B cell (primary cell): ENCODE data around the gene WRAP73. TPM values are rescaled to one million over a fixed set of nuclear protein-coding genes. Genes with fewer than 3 reads are reported as not detected.

Source experiments
- ATAC-seq: fragments of 200-7000 bp; cut with Tn5 transposase; one replicate; pipeline ENCODE4 v1.10.0; 2021; ENCODE audit warnings: low read depth, mild to moderate bottlenecking, moderate number of reproducible peaks, moderate library complexity
- CTCF ChIA-PET: fragments of 350-600 bp; sonication (Branson Sonifier 250); formaldehyde crosslinking; loops from one replicate; lab custom pipeline; 2021; ENCODE audit warnings: antibody characterized with exemption, inconsistent platforms; lab: Charles Lee
- POLR2A ChIA-PET: fragments of 350-600 bp; sonication (Branson Sonifier 250); formaldehyde crosslinking; loops from one replicate; lab custom pipeline; 2021; ENCODE audit warnings: antibody characterized with exemption; lab: Charles Lee
- DNase-seq: peaks from one replicate; pipeline ENCODE4 v3.0.0; 2013
- H2AFZ ChIP-seq: 2 replicates; pipeline ENCODE4 v1.6.1; 2012; ENCODE audit warnings: mild to moderate bottlenecking, low read depth, low read length; ENCODE audit not compliant: insufficient read depth, poor library complexity, severe bottlenecking
- H3K27ac ChIP-seq, 2 donors: 1 replicate in 1 of 2; 2 replicates in 1 of 2; pipeline ENCODE4 v1.5.1; 2012 to 2013; ENCODE audit warnings: low read length in 2 of 2, mild to moderate bottlenecking in 2 of 2, moderate library complexity in 1 of 2
- H3K27me3 ChIP-seq, 4 experiments: fragments of 200-600 bp in 1 of 4; sonication (generic) in 1 of 4; replicated peaks in 1 of 4; 1 replicate in 2 of 4; 2 replicates in 2 of 4; pipeline versions ENCODE4 v1.6.1 to v1.7.0; 2013 to 2016; ENCODE audit warnings: low read length in 3 of 4, mild to moderate bottlenecking in 2 of 4, mixed read lengths in 1 of 4, moderate library complexity in 1 of 4; ENCODE audit not compliant: insufficient read depth in 4 of 4, control insufficient read depth in 3 of 4; ENCODE audit errors: control extremely low read depth in 1 of 4
- H3K36me3 ChIP-seq, 2 experiments: replicated peaks in 1 of 2; 1 replicate in 1 of 2; 2 replicates in 1 of 2; pipeline versions ENCODE4 v1.6.1 to v1.7.1; 2013; ENCODE audit warnings: low read length in 1 of 2; ENCODE audit not compliant: insufficient read depth in 2 of 2, control insufficient read depth in 1 of 2; ENCODE audit errors: control extremely low read depth in 1 of 2, extremely low read depth in 1 of 2
- H3K4me1 ChIP-seq, 2 donors: fragments of 200-600 bp in 1 of 2; sonication (generic) in 1 of 2; 1 replicate in 1 of 2; 2 replicates in 1 of 2; pipeline versions ENCODE4 v1.5.1 to v1.6.1; 2013 to 2017; ENCODE audit warnings: low read length in 2 of 2; ENCODE audit not compliant: control insufficient read depth in 2 of 2, insufficient read depth in 2 of 2
- H3K4me2 ChIP-seq: replicated peaks from 2 replicates; pipeline ENCODE3; 2012; ENCODE audit warnings: mild to moderate bottlenecking, low read depth, low read length; ENCODE audit not compliant: poor library complexity, severe bottlenecking
- H3K4me3 ChIP-seq, 5 experiments: fragments of 200-600 bp in 1 of 5; sonication (generic) in 1 of 5; 1 replicate in 3 of 5; 2 replicates in 2 of 5; pipeline versions ENCODE4 v1.5.1 to v1.7.0; 2011 to 2016; ENCODE audit warnings: low read length in 4 of 5, mild to moderate bottlenecking in 4 of 5, low read depth in 2 of 5, control low read depth in 1 of 5, moderate library complexity in 1 of 5; ENCODE audit not compliant: insufficient read depth in 1 of 5; ENCODE audit errors: control extremely low read depth in 1 of 5, extremely low read depth in 1 of 5
- H3K79me2 ChIP-seq: fragments of 200-600 bp; sonication (generic); one replicate; pipeline ENCODE4 v1.6.0; 2016; ENCODE audit warnings: low read length; ENCODE audit not compliant: control insufficient read depth, insufficient read depth
- H3K9ac ChIP-seq: fragments of 200-600 bp; sonication (generic); 2 replicates; pipeline ENCODE4 v1.6.1; 2017; ENCODE audit warnings: mild to moderate bottlenecking, low read length, moderate library complexity
- H3K9me3 ChIP-seq, 3 donors: one replicate each; pipeline versions ENCODE4 v1.6.1 to v1.7.1; 2013; ENCODE audit warnings: low read length in 2 of 3; ENCODE audit not compliant: control insufficient read depth in 2 of 3, insufficient read depth in 1 of 3; ENCODE audit errors: control extremely low read depth in 1 of 3
- H4K20me1 ChIP-seq: 2 replicates; pipeline ENCODE4 v1.6.0; 2012; ENCODE audit warnings: mild to moderate bottlenecking, low read length; ENCODE audit not compliant: insufficient read depth, control insufficient read depth, poor library complexity, severe bottlenecking
- H3K27ac Mint-ChIP-seq: one replicate; pipeline ENCODE4 v1.8.0; 2021; ENCODE audit warnings: mixed read lengths
- H3K27me3 Mint-ChIP-seq: one replicate; pipeline ENCODE4 v1.8.0; 2021; ENCODE audit warnings: mixed read lengths
- H3K4me1 Mint-ChIP-seq: one replicate; pipeline ENCODE4 v1.8.0; 2021; ENCODE audit warnings: mixed read lengths
- H3K4me3 Mint-ChIP-seq: one replicate; pipeline ENCODE4 v1.8.0; 2021; ENCODE audit warnings: mixed read lengths
- H3K9me3 Mint-ChIP-seq: one replicate; pipeline ENCODE4 v1.8.0; 2022; ENCODE audit warnings: mixed read lengths; ENCODE audit not compliant: insufficient read depth
- EZH2 ChIP-seq: IDR thresholded peaks from 2 replicates; pipeline ENCODE4 v1.6.1; 2012; ENCODE audit warnings: borderline replicate concordance, low read depth, mild to moderate bottlenecking, moderate library complexity, low read length; ENCODE audit not compliant: insufficient read depth, poor library complexity, severe bottlenecking
- WGBS: methylation state at CpG from one replicate; pipeline ENCODE4 v1.1.5; 2013; ENCODE audit warnings: missing lambda C conversion rate; ENCODE audit not compliant: insufficient coverage; 5-methylcytosine and 5-hydroxymethylcytosine counted together
- intact Hi-C: fragments of 100-400 bp; cut with micrococcal nuclease; formaldehyde crosslinking; loops from one replicate; pipeline ENCODE4 v1.10.0; 2022
- polyA plus RNA-seq: library from polyadenylated mRNA; depleted of rRNA; stranded (reverse); fragments of >200 nt; gene quantifications from 2 replicates; pipeline ENCODE4 v1.2.3, GENCODE V29; 2012
- total RNA-seq, 2 donors: library from RNA; stranded (reverse); fragments of 120-200 nt in 1 of 2; gene quantifications; 1 replicate in 1 of 2; 2 replicates in 1 of 2; pipeline versions ENCODE4 v1.2.3 to v1.2.4, GENCODE V29; 2013 to 2022
- TF ChIP-seq, protein P1 (sequence below): fragments of 200-600 bp; IDR thresholded peaks from one replicate; pipeline ENCODE4 v1.8.0; 2022; ENCODE audit warnings: antibody characterized with exemption, mild to moderate bottlenecking

WRAP73 gene
- total and polyA plus RNA-seq, 2 donors (not counting 1 experiment from before 2014, with no cell fraction given), result 37.1 to 68.5 TPM

DNA sequence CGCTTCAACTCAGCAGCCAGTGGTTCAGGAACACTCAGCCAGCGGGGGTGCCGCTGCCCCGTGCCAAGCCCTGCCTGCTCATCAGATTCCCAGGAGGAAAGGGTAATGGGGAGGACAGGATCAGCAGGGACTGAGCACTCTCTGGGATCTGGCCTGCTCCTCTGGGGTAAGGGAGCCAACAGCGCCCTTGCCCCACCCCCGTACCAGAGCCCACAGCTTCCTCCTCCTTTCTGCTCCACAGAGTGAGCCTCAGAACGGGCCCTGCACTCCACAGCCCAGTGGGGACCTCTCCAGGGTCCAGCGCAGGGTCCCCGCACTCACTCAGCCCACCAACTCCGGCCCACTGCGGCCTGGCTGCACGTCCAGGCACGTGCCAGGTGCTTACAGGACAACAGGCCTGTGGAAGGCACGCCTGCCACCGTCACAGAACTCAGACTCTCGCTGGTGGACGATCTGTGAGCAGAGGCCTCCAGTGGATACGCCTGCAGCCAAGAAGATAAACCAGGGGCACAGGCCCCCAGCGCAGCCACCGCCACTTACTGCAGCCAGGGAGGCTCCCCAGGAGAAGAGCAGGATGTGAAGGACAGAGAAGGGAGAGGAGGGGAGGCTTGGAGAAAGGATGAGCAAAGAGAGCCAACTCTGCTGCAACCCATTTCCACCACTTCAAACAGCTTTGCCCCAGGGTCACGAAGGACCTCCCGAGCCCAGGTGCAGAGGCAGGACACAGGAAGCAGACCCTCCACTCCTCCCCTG, 40.7 kb downstream of the WRAP73 start:
- TF ChIP-seq, protein P1, sequence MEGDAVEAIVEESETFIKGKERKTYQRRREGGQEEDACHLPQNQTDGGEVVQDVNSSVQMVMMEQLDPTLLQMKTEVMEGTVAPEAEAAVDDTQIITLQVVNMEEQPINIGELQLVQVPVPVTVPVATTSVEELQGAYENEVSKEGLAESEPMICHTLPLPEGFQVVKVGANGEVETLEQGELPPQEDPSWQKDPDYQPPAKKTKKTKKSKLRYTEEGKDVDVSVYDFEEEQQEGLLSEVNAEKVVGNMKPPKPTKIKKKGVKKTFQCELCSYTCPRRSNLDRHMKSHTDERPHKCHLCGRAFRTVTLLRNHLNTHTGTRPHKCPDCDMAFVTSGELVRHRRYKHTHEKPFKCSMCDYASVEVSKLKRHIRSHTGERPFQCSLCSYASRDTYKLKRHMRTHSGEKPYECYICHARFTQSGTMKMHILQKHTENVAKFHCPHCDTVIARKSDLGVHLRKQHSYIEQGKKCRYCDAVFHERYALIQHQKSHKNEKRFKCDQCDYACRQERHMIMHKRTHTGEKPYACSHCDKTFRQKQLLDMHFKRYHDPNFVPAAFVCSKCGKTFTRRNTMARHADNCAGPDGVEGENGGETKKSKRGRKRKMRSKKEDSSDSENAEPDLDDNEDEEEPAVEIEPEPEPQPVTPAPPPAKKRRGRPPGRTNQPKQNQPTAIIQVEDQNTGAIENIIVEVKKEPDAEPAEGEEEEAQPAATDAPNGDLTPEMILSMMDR, result no peak
- TF ChIP-seq EZH2, result no peak
- Histone ChIP-seq H2AFZ (no peak overlapping the region), H3K27me3 (peaks cover 0 to 39% (median 12%) of the 10 kb centered on the region in 4 experiments), H3K27ac (no peak overlapping the region), H3K4me3 (no peak overlapping the region), H3K9ac (no peak overlapping the region), H3K9me3 (peaks cover 0 to 6% (median 0%) of the 10 kb centered on the region in 3 donors), H3K4me2 (no peak overlapping the region), H3K79me2 (no peaks in the 10 kb centered on the region), H3K36me3 (no peaks in the 10 kb centered on the region), H4K20me1 (no peaks in the 10 kb centered on the region), H3K4me1 (peaks cover 15 to 17% of the 10 kb centered on the region in 2 donors)
- WGBS, result 40% methylated on average over 20 of the region's 22 CpGs
- DNase-seq (no peak), ATAC-seq (no peak)
- ChIA-PET CTCF (interaction anchor here (1.1 kb wide), 1 partner anchor 8 kb away, joined by 3 read pairs; no protein-coding TSS in a partner anchor), POLR2A (no interaction called here)
- Mint-ChIP-seq H3K9me3 (no peaks in the 10 kb centered on the region), H3K27me3 (peaks cover 20% of the 10 kb centered on the region), H3K27ac (no peak overlapping the region), H3K4me1 (peaks cover 13% of the 10 kb centered on the region), H3K4me3 (peak overlapping the region; percentile 38)
- intact Hi-C loops, result no loop called here

DNA sequence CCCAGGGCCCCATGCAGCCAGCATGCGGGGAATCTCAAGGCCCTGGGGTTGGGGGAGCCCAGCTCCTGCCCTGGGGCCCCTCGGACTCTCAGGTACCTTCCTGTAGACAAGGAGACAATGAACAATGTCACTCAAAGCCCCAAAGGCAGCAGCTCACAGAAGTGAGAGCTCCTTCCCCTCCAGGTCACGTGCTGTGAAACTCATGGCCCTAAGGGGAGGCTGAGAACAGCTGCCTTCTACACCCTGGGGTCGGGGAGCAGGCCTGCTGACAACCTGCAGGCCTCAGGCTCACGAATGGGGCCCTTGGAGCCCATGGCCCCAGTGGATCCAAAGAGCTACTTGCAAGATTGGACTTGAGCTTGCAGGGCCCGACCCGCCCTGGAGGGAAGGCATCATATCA, 41.7 kb downstream of the WRAP73 start:
- no peak for TF ChIP-seq EZH2
- TF ChIP-seq, protein P1, result no peak
- H3K4me2 ChIP-seq, result no peak overlapping the region
- H3K4me1 Mint-ChIP-seq, result peaks cover 13% of the 10 kb centered on the region
- no peaks in the 10 kb centered on the region for H3K36me3 ChIP-seq
- H3K27ac ChIP-seq, result no peak overlapping the region
- H3K79me2 ChIP-seq, result no peaks in the 10 kb centered on the region
- ChIA-PET CTCF (interaction anchor here (1.1 kb wide), 1 partner anchor 9 kb away, joined by 3 read pairs; no protein-coding TSS in a partner anchor), POLR2A (no interaction called here)
- H3K4me3 ChIP-seq, result no peak overlapping the region
- H3K9ac ChIP-seq, result no peak overlapping the region
- 83% methylated on average over 6 of the region's 7 CpGs for WGBS
- no peaks in the 10 kb centered on the region for H4K20me1 ChIP-seq
- intact Hi-C loops, result no loop called here
- no peak overlapping the region for H2AFZ ChIP-seq
- H3K27me3 Mint-ChIP-seq, result peaks cover 12% of the 10 kb centered on the region
- no peak overlapping the region for H3K4me3 Mint-ChIP-seq
- no peaks in the 10 kb centered on the region for H3K9me3 Mint-ChIP-seq
- peaks cover 0 to 39% (median 12%) of the 10 kb centered on the region in 4 experiments for H3K27me3 ChIP-seq
- no peak overlapping the region for H3K27ac Mint-ChIP-seq
- H3K9me3 ChIP-seq, result peaks cover 0 to 7% (median 0%) of the 10 kb centered on the region in 3 donors
- ATAC-seq (no peak), DNase-seq (no peak)
- peaks cover 15 to 17% of the 10 kb centered on the region in 2 donors for H3K4me1 ChIP-seq
